PC-3 (cell line): ENCODE measurements around the gene PKP2. TPM values are rescaled to one million over a fixed set of nuclear protein-coding genes. Genes with fewer than 3 reads are reported as not detected.

ENCODE experiments used
- ATAC-seq: fragments of 200-7000 bp; cut with Tn5 transposase; 2 replicates; pipeline ENCODE4 v1.9.1; 2020; ENCODE audit warnings: mild to moderate bottlenecking, moderate library complexity
- BruUV-seq: library from RNA; stranded (reverse); fragments of 400-500 nt; replicated peaks from 2 replicates; lab custom pipeline; 2021; lab: Mats Ljungman, UMichigan
- CTCF ChIA-PET: fragments of 300-600 bp; sonication (Branson Sonifier 250); formaldehyde crosslinking; loops from one replicate; lab custom pipeline; 2022; ENCODE audit warnings: antibody characterized with exemption; lab: Charles Lee
- POLR2A ChIA-PET: fragments of 300-600 bp; sonication (Branson Sonifier 250); formaldehyde crosslinking; loops from one replicate; lab custom pipeline; 2022; ENCODE audit warnings: antibody characterized with exemption; ENCODE audit not compliant: unreplicated experiment; lab: Charles Lee
- DNase-seq: peaks from one replicate; pipeline ENCODE4 v3.0.0-alpha.2; 2015
- H2AFZ ChIP-seq: fragments of 300-600 bp; sonication (generic); 2 replicates; pipeline ENCODE4 v1.6.0; 2016; ENCODE audit warnings: antibody characterized with exemption, low read length
- H3F3A ChIP-seq: fragments of 300-600 bp; sonication (generic); one replicate; pipeline ENCODE4 v1.6.0; 2017; ENCODE audit warnings: antibody characterized with exemption, low read length, control low read depth, mild to moderate bottlenecking; ENCODE audit not compliant: unreplicated experiment
- H3K27ac ChIP-seq: fragments of 300-600 bp; sonication (generic); 2 replicates; pipeline ENCODE4 v1.5.1; 2016; ENCODE audit warnings: mild to moderate bottlenecking, low read length
- H3K27me3 ChIP-seq: fragments of 300-600 bp; sonication (generic); 2 replicates; pipeline ENCODE4 v1.6.1; 2016; ENCODE audit warnings: low read length, mixed read lengths
- H3K36me3 ChIP-seq: fragments of 300-600 bp; sonication (generic); 2 replicates; pipeline ENCODE4 v1.6.1; 2016; ENCODE audit warnings: low read depth, mixed run types, low read length, mixed read lengths
- H3K4me1 ChIP-seq: fragments of 300-600 bp; sonication (generic); 2 replicates; pipeline ENCODE4 v1.5.1; 2016; ENCODE audit warnings: low read length; ENCODE audit not compliant: insufficient read depth
- H3K4me2 ChIP-seq: fragments of 300-600 bp; sonication (generic); 2 replicates; pipeline ENCODE4 v1.6.0; 2016; ENCODE audit warnings: low read length
- H3K4me3 ChIP-seq: fragments of 300-600 bp; sonication (generic); 2 replicates; pipeline ENCODE4 v1.5.1; 2016; ENCODE audit warnings: mild to moderate bottlenecking, low read length, mixed read lengths
- H3K79me2 ChIP-seq: fragments of 300-600 bp; sonication (generic); 2 replicates; pipeline ENCODE4 v1.6.1; 2017; ENCODE audit warnings: low read length, mixed read lengths
- H3K9ac ChIP-seq: fragments of 300-600 bp; sonication (generic); 2 replicates; pipeline ENCODE4 v1.6.0; 2016; ENCODE audit warnings: mild to moderate bottlenecking, low read length
- H3K9me2 ChIP-seq: fragments of 300-600 bp; sonication (generic); replicated peaks from 2 replicates; pipeline ENCODE4 v1.6.1; 2016; ENCODE audit warnings: mixed run types, low read length, mixed read lengths
- H3K9me3 ChIP-seq: fragments of 300-600 bp; sonication (generic); 2 replicates; pipeline ENCODE4 v1.6.1; 2016; ENCODE audit warnings: low read length, mixed read lengths
- H4K20me1 ChIP-seq: fragments of 300-600 bp; sonication (generic); 2 replicates; pipeline ENCODE4 v1.6.1; 2016; ENCODE audit warnings: low read length, mixed read lengths
- CTCF ChIP-seq: fragments of 300-600 bp; sonication (generic); conservative IDR thresholded peaks from 2 replicates; pipeline ENCODE4 v1.5.1; 2017; ENCODE audit warnings: antibody characterized with exemption, low read depth, mild to moderate bottlenecking, low read length
- EZH2 ChIP-seq: fragments of 300-600 bp; sonication (generic); IDR thresholded peaks from one replicate; pipeline ENCODE4 v1.6.1; 2017; ENCODE audit warnings: antibody characterized with exemption, mild to moderate bottlenecking, low read length; ENCODE audit not compliant: unreplicated experiment
- EZH2phosphoT487 ChIP-seq: fragments of 300-600 bp; sonication (generic); IDR thresholded peaks from 2 replicates; pipeline ENCODE4 v1.6.1; 2018; ENCODE audit warnings: mild to moderate bottlenecking, antibody characterized with exemption, low read length, borderline replicate concordance
- intact Hi-C: fragments of 100-400 bp; cut with micrococcal nuclease; formaldehyde crosslinking; loops from 2 replicates; pipeline ENCODE4 v1.9.0; 2023
- total RNA-seq: library from RNA; depleted of rRNA; stranded (reverse); fragments of >200 nt; gene quantifications from 2 replicates; pipeline ENCODE4 v1.2.3, GENCODE V29; 2014

The PKP2 gene
- total RNA-seq, 1 experiment from 2014 or later, result 12.7 TPM

GRCh38 chr12:32922546-32923297 is 26.1 kb upstream of the PKP2 start:
- no TSS peak for BruUV-seq
- no peak overlapping the region for H2AFZ ChIP-seq
- ChIA-PET CTCF (no interaction called here), POLR2A (no interaction called here)
- H3K4me2 ChIP-seq, result no peak overlapping the region
- no peak overlapping the region for H3K9ac ChIP-seq
- H3F3A ChIP-seq, result peaks cover 8% of the 10 kb centered on the region
- H4K20me1 ChIP-seq, result no peaks in the 10 kb centered on the region
- H3K4me3 ChIP-seq, result no peak overlapping the region
- H3K27ac ChIP-seq, result no peak overlapping the region
- no peaks in the 10 kb centered on the region for H3K36me3 ChIP-seq
- H3K9me2 ChIP-seq, result no peaks in the 10 kb centered on the region
- no peaks in the 10 kb centered on the region for H3K9me3 ChIP-seq
- ATAC-seq, result no peak
- H3K4me1 ChIP-seq, result peaks cover 40% of the 10 kb centered on the region
- H3K79me2 ChIP-seq, result no peaks in the 10 kb centered on the region
- intact Hi-C loops, result no loop called here
- H3K27me3 ChIP-seq, result no peaks in the 10 kb centered on the region
- DNase-seq, result no peak
- TF ChIP-seq EZH2phosphoT487 (no peak), CTCF (no peak), EZH2 (no peak)

- Histone ChIP-seq H3K4me2 (peak overlapping the region; percentile 79), H4K20me1 (no peaks in the 10 kb centered on the region), H3K4me1 (peaks cover 51% of the 10 kb centered on the region), H3K36me3 (no peaks in the 10 kb centered on the region), H3K79me2 (no peaks in the 10 kb centered on the region), H3K9me3 (no peaks in the 10 kb centered on the region), H3K9ac (peak overlapping the region; percentile 53), H3K4me3 (no peak overlapping the region), H3K9me2 (no peaks in the 10 kb centered on the region), H3F3A (peaks cover 8% of the 10 kb centered on the region), H2AFZ (no peak overlapping the region), H3K27me3 (no peaks in the 10 kb centered on the region), H3K27ac (peak overlapping the region; percentile 97)
- no TSS peak for BruUV-seq
- TF ChIP-seq EZH2phosphoT487, result no peak
- no peak for TF ChIP-seq CTCF
- no peak for TF ChIP-seq EZH2
- ChIA-PET CTCF (interaction anchor here (0.6 to 1.3 kb wide), 3 partner anchors 166 to 688 kb away, joined by 3 to 4 read pairs (median 4); partner anchors contain the start of gene YARS2), POLR2A (interaction anchor here (0.5 to 0.7 kb wide), 4 partner anchors 25 to 1100 kb away, joined by 3 to 23 read pairs (median 4); partner anchors contain the start of gene PKP2)
- ATAC-seq (peak; percentile 29), DNase-seq (peak; percentile 66)
- intact Hi-C loops, result loop anchor here (2.0 kb wide), 1 partner anchor 25 kb away; no protein-coding TSS in a partner anchor
Measured at GRCh38 chr12:32921397-32921796, 24.8 kb upstream of the PKP2 start.
